GM12874 (cell line): Measurements from ENCODE around the gene PRPF6.

Source experiments
- TF ChIP-seq, protein P1 (sequence below): IDR thresholded peaks from 2 replicates; pipeline ENCODE4 v1.5.1; 2011; ENCODE audit warnings: low read depth, mild to moderate bottlenecking, control low read depth, low read length, moderate library complexity; ENCODE audit not compliant: insufficient read depth

The PRPF6 gene

GRCh38 chr20:64052326-64052722, 71.4 kb downstream of the PRPF6 start:
- TF ChIP-seq, protein P1, sequence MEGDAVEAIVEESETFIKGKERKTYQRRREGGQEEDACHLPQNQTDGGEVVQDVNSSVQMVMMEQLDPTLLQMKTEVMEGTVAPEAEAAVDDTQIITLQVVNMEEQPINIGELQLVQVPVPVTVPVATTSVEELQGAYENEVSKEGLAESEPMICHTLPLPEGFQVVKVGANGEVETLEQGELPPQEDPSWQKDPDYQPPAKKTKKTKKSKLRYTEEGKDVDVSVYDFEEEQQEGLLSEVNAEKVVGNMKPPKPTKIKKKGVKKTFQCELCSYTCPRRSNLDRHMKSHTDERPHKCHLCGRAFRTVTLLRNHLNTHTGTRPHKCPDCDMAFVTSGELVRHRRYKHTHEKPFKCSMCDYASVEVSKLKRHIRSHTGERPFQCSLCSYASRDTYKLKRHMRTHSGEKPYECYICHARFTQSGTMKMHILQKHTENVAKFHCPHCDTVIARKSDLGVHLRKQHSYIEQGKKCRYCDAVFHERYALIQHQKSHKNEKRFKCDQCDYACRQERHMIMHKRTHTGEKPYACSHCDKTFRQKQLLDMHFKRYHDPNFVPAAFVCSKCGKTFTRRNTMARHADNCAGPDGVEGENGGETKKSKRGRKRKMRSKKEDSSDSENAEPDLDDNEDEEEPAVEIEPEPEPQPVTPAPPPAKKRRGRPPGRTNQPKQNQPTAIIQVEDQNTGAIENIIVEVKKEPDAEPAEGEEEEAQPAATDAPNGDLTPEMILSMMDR, result no peak

- TF ChIP-seq, protein P1, result no peak
These were observed 72.3 kb downstream of the PRPF6 start for GRCh38 chr20:64052987-64053840.

GRCh38 chr20:64053841-64054661, 73.1 kb downstream of the PRPF6 start:
- TF ChIP-seq, protein P1, result peak; percentile 38; the same call in 1 of the 2 replicates

DNA sequence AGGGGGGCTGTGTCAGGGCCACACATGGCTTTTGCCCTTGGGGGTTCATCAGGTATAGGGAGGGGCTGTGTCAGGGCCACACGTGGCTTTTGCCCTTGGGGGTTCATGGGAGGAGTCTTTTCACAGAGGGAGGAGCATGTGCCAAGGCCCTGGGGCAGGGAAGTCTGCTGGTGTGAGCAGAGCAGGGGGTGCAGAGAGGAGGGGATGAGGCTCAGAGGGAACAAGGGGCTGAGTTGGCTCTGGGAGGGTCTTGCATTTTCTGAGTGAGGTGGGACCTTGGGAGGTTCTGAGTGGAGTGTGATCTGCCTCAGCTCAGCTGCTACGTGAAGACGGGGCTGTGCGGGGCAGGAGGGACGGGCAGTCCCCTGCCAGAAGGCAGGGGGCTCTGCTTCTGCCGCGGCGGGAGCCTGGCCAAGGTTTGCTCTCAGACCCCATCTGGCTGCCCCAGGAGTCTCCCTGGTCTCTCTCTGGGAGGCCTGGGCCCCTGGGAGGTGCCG, 74.5 kb downstream of the PRPF6 start:
- TF ChIP-seq, protein P1, result no peak

- TF ChIP-seq, protein P1, result no peak
These were observed 75.1 kb downstream of the PRPF6 start for GRCh38 chr20:64055893-64056638.

DNA sequence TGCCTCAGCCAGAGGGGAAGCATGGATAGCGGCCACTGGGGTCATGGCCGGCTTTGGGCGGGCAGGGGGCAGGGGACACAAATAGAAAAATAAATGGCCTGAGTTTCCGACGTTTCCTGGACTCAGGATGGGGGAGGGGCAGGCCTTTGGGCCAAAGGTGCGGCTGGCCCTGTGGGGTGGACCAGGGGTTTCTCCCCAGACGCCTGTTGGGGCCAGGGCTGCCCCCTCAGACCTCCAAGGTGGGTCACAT, 75.6 kb downstream of the PRPF6 start:
- TF ChIP-seq, protein P1, result no peak
